Limb (tissue), 2 donors: Measurements from ENCODE around the gene ZNF92.
"Not testable (repeated sequence)": the region's sequence is repeated elsewhere in the genome, so short reads cannot be mapped to it uniquely, and the experiment has no call there.

ENCODE experiments used
- DNase-seq, 2 donors: peaks; one replicate each; pipeline ENCODE4 v3.0.0-alpha.2; 2016; ENCODE audit errors: extremely low spot score in 2 of 2

Gene ZNF92

DNA sequence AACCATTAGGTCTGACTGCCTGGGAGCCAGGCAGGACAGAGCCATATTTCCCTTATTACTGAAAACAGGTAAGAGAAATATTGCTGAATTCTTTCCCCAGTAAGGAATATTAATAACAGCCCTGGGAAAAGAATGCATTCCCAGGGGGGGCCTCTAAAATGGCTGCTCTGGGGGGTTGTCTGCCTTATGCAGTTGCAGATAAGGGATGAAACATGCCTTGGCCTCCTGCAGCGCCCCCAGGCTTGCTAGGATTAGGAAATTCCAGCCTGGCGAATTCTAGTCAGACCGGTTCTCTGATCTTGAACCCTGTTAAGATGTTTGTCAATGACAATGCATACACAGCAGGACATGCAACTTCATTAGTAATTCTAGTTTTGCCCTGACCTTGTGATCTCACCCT lies 49.6 kb downstream of the ZNF92 start:
- not testable (repeated sequence) for DNase-seq

DNA sequence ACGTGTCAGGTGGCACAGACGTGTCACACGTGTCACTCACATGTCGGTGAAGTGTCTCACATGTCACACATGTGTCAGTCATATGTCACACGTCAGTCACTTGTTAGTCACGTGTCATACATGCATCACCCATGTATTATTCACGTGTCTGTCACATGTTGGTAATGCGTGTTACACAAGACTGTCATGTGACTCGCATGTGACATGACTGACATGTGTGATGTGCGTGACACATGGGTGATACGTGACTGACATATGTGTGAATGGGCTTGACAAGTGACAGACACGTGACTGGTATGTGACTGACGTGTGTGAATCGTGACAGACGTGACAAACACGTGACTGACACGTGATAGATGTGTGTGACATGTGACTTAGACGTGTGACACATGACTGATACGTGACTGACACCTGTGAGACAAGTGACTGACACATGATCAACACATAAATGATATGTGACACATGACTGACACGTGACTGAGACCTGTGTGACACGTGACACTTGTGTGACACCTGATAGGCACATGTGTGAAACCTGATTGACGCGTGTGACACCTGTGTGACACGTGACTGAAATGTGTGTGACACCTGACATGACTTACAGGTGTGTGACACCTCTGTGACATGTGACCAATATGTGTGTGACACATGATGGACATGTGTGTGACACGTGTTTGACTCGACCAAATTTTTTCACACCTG lies 56.1 kb downstream of the ZNF92 start:
- DNase-seq = no peak

DNA sequence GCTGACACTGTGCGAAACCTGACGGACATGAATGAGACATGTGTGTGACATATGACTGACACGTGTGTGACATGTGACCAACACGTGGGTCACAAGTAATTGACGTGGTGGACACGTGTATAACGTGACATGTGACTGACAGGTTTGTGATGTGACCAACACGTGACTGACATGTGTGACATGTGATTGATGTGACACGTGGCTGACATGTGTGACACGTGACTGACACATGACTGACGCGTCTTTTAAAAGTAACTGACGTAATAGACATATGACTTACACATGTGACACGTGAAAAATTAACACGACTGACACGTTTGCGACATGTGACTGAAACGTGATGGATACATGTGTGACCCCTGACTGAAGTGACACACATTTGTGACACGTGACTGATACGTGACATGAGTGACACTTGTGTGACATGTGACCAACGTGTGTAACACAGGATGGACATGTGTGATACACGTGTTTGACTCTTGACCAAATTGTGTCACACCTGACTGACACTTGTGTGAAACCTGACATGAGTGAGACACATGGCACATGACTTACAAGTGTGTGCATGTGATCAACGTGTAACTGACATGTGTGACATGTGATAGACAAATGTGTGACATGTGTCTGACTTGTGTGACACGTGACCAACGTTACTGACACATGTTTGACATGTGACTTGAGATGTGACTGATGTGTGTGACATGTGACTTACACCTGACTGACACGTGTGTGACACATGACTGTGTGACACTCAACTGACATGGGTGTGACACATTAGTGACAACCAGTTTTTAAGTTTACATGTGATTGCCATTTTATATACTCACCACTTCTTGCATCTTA lies 56.9 kb downstream of the ZNF92 start:
- no peak for DNase-seq

DNA sequence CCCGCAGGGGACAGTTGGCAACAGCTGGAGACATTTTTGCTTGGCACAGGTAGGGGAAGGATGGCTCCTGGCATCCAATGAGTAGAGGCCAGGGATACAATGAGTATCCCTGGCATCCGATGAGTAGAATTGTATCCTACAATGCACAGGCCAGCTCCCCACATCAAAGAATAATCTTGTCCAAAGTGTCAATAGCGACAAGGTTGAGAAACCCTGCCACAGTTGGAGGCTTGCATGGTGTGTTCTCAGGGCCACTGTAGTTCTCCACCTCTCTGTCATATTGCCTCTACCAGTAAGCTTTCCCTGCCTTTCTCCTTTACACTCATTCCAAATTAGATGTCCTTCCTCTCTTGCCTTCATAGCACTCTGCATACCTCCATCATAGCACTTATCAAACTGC lies 60.7 kb downstream of the ZNF92 start:
- DNase-seq = no peak

DNA sequence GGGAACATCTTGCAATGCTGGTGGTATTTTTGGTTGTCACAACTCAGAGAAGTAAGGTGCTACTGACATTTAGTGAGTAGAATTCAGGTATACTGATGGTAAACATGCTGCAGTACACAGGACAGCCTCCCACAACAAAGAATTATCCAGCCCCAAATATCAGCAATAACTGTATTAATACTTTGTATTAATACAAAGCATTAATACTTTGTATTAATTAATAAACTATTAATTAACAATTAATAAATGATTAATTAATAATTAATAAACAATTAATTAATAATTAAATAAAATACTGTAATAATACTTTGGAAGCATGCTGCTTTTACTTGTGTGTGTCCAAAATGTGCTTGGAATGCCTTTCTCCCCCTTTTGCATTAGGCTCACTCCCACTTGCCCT lies 62.5 kb downstream of the ZNF92 start:
- no peak for DNase-seq

DNA sequence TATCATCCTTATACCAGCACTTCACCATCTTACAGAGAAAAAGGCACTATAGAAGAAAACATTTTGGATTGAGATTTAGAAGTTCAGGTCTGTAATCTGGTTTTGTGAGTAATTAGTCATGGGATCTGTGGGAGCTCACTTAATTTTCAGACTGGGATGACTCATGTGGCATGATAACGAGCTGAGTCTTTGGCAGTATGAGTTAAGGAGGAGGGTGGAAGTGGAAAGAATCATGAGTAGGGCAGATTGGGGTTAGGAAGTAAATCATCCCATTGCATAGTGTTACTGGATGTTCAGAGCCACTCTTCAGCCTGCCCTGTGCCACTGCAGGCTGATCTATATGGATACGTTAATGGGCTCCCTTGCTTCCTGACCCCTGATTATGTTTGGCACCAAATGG lies 64.9 kb downstream of the ZNF92 start:
- no peak for DNase-seq

DNA sequence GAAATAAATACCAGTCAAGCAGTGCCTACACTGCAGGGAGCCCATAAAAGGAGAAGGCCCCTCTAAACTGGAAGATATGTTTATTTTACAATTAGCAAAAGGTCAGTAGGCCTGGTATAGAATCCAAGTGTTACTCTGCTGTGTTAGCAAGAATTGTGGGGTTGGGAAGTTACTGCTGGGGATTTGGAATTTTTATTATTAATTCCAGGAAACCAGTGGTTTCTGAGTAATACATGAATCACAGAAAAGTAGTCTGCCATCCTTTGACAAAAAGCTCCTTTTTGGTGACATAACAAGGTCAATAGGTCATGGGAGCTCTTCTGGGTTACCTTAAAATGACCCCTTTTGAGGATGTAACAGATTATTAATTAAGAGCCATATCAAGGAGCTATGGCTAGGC lies 67.4 kb downstream of the ZNF92 start:
- DNase-seq = no peak

DNA sequence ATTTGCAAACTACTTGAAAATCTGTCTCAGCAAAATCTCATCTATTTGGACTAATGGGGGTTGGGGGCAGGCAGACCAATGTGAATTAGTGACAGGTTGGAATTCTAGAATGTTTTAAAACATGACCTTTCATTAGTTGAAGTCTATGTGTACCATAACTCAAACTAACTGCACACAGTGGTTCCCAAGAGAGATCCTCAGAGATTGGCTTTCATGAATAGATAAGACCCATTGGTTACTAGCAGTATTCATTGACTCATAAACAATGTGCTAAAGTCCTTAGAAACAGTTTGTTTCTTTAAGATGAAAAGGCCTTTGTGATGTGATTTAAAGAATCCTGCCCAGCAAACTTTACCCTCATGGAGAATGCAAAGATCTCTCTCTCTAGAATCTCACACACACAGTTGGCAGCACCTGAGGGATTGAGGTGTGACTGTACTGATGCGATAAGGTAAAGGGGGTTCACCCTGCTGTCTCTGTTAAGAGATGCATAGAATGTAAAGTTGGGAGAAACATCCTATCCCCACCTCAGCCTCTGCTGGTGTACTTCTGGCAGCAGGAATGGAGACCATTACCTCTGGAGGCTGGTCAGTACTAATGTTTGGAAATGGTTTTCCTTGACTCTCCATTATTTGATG lies 70.7 kb downstream of the ZNF92 start:
- DNase-seq = no peak

DNA sequence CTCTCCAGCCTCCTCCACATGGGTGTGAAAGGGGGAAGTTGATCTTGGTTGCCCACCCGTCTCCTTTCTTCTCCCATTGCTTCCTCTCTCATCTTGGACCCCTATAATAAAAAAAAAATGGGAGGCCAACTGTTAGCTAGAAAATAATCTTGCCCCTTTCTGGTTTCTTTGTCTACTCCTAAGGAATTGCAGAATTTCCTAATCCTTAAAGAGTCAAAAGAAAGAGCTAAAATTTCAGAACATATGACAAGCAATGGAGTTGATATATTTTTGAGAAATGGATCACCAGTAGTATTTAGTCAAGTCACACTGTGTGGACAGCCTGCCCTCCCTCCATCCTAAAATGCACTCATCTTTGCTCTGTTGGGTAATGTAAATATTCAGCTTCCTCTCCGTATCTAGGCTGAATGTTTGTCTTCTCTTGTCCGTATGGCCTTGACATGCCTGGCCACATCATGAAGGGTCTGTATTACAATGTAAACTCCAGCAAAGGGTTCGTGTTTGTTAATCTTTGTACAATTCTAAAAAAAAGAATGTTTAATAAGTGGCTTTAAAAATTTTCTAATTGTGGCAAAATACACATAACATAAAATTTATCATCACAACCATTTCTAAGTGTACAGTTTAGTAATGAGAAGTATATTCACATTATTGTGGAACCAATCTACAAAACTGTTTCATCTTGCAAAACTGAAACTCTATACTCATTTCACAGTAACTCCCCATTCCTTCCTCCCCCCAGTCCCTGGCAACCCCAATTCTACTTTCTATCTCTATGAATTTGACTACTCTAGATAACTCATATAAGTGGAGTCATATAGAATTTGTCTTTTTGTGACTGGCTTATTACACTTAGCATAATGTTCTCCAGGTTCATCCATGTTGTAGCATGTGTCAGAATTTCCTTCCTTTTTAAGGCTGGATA lies 71.5 kb downstream of the ZNF92 start:
- DNase-seq = no peak

DNA sequence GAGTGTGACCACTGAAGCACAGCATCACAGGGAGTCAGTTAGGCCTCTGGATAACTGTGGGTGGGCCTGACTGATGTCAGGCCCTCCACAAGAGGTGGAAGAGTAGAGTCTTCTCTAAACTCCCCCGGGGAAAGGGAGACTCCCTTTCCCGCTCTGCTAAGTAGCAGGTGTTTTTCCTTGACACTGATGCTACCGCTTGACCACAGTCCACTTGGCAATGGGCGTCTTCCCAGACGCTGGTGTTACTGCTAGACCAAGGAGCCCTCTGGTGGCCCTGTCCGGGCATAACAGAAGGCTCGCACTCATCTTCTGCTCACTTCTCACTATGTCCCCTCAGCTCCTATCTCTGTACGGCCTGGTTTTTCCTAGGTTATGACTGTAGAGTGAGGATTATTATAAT lies 73.4 kb downstream of the ZNF92 start:
- not testable (repeated sequence) for DNase-seq

DNA sequence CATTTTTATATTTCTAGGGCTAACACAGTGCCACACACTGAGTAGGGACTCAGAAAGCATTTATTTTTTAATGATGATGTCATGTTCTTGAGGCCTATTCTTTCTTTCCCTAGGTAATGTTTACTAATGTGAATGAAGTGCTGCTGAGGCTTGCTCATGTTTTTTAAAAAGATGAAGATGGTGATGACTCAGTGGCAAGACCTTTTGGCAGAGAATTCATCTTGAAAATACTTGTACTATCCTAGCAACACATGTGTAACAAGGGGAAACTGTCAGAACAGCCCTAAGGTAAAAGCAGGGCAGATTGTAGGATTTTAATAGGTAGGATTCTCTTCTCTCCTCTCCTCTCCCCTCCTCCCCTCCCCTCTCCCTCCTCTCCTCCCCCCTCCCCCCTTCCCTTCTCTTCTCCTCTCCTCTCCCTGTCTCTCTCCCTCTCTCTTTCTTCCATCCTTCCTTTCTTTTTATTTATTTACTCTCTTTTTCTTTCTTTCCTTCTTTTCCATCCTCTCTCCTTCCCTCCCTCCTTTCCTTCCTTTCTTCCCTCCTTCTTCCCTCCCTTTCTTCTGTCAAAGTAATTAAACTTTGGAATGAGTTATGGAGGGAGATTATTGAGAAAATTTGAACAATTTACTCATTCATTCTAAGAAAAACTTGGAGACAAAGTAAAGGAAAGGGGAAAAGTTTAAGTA lies 75.3 kb downstream of the ZNF92 start:
- DNase-seq = no peak

DNA sequence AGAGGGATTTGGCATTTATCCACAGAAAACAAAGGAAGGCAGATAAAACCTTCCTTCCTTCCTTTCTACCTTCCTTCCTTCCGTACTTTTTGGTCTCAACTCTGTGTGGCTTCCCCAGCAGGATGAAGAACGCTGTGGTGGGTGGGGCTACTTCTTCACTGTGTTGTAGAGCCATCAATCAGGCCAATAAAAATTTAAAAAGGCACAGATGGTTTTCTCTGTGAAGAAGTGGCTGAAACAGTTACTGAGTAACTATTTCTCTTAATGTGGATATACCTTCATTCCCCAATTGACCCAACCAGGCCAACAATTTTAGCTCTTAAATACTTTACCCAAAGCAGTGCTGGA lies 75.8 kb downstream of the ZNF92 start:
- no peak for DNase-seq
